ENCODE results near the gene APOL3.

DNA sequence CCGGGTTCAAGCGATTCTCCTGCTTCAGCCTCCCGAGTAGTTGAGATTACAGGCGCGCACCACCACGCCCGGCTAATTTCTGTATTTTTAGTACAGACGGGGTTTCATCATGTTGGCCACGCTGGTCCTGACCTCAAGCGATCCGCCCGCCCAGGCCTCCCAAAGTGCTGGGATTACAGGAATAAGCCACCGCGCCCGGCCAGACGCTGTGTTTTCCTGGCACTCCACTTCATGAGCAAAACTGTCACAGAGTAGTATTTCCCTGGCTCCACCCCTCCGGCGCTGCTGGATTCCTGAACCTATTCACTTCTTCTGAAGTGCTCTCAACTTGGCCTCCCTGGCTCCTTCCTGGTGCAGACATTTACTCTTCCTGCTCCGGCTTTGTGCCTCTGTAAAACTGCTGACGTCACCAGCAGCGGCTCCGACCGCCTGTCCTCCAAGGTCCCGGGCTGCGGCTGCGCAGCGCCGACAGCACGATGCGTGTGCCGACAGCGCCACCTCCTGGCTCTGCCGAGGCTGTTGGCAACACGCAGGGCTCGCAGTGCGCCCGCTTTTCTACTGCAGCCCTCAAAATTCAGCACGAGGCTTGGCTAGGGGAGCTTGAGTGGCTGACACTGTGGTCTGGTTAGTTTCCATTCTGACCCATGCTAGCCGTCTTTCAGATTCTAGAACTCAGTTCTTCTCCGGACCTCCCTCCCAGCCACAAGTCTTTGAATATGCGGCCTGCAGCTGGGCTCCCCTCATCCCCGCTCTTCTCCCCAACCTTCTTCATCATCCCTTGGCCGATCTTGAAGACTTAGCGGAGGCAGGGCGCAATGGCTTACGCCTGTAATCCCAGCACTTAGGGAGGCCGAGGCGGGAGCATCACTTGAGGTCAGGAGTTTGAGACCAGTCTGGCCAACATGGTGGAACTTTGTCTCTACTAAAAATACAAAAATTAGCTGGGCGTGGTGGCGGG is 36.6 kb downstream of the APOL3 start:
- peak; percentile 50 to 52 for TF ChIP-seq POLR2A (IDR thresholded peaks at IDR 0.05)
- TF ChIP-seq, protein P1, sequence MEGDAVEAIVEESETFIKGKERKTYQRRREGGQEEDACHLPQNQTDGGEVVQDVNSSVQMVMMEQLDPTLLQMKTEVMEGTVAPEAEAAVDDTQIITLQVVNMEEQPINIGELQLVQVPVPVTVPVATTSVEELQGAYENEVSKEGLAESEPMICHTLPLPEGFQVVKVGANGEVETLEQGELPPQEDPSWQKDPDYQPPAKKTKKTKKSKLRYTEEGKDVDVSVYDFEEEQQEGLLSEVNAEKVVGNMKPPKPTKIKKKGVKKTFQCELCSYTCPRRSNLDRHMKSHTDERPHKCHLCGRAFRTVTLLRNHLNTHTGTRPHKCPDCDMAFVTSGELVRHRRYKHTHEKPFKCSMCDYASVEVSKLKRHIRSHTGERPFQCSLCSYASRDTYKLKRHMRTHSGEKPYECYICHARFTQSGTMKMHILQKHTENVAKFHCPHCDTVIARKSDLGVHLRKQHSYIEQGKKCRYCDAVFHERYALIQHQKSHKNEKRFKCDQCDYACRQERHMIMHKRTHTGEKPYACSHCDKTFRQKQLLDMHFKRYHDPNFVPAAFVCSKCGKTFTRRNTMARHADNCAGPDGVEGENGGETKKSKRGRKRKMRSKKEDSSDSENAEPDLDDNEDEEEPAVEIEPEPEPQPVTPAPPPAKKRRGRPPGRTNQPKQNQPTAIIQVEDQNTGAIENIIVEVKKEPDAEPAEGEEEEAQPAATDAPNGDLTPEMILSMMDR (IDR thresholded peaks at IDR 0.05): peak; percentile 98 to 100 (median 99)

Data from uterus (tissue), 2 donors.